Activated CD4-positive, alpha-beta T cell treated with anti-CD3 and anti-CD28 coated beads, Interleukin-2, amount 10 ng/mL, durations not matched to agents 24 days and 14 days (primary cell): ENCODE data around the gene ITIH2. TPM values are rescaled to one million over a fixed set of nuclear protein-coding genes. Genes with fewer than 3 reads are reported as not detected.
"Not testable (repeated sequence)": the region's sequence is repeated elsewhere in the genome, so short reads cannot be mapped to it uniquely, and the experiment has no call there.

Source experiments
- DNase-seq: peaks from one replicate; pipeline ENCODE4 v3.0.0; 2022
- H3K27ac Mint-ChIP-seq: one replicate; pipeline ENCODE4 v1.8.0; 2022; ENCODE audit warnings: mild to moderate bottlenecking, mixed read lengths
- H3K27me3 Mint-ChIP-seq: one replicate; pipeline ENCODE4 v1.8.0; 2022; ENCODE audit warnings: mixed read lengths
- H3K36me3 Mint-ChIP-seq: one replicate; pipeline ENCODE4 v1.8.0; 2022; ENCODE audit warnings: low read depth, mild to moderate bottlenecking, mixed read lengths
- H3K4me1 Mint-ChIP-seq: one replicate; pipeline ENCODE4 v1.8.0; 2021; ENCODE audit warnings: mixed read lengths
- H3K4me3 Mint-ChIP-seq: one replicate; pipeline ENCODE4 v1.8.0; 2022; ENCODE audit warnings: mild to moderate bottlenecking, moderate library complexity, mixed read lengths
- H3K9me3 Mint-ChIP-seq: one replicate; pipeline ENCODE4 v1.8.0; 2021; ENCODE audit warnings: mixed read lengths
- intact Hi-C: fragments of 100-400 bp; cut with micrococcal nuclease; formaldehyde crosslinking; loops from one replicate; pipeline ENCODE4 v1.15.1; 2023
- total RNA-seq: library from RNA; stranded (reverse); gene quantifications from 2 replicates; pipeline ENCODE4 v1.2.3, GENCODE V29; 2022

Gene ITIH2
- total RNA-seq, 1 donor from 2014 or later = not detected

DNA sequence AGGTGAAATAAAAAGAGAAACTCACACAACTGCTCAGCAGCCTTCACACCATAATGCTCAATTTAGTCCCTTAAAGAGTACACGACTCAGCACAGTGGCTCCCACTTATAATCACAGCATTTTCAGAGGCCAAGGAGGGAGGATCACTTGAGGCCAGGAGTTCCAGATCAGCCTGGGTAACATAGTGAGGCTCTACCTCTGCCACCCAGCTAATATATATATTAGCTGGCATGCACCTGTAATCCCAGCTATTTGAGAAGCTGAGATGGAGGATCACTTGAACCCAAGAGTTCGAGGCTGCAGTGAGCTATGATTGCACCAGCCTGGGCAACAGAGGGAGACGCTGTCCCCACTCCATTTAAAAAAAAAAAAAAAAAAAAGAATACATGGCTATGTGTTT is 2.2 kb downstream of the ITIH2 start:
- peaks cover 35% of the 10 kb centered on the region for H3K27me3 Mint-ChIP-seq
- H3K4me1 Mint-ChIP-seq = no peaks in the 10 kb centered on the region
- intact Hi-C loops = no loop called here
- no peak for DNase-seq
- H3K27ac Mint-ChIP-seq = no peak overlapping the region
- H3K36me3 Mint-ChIP-seq = no peaks in the 10 kb centered on the region
- no peak overlapping the region for H3K4me3 Mint-ChIP-seq
- no peaks in the 10 kb centered on the region for H3K9me3 Mint-ChIP-seq

DNA sequence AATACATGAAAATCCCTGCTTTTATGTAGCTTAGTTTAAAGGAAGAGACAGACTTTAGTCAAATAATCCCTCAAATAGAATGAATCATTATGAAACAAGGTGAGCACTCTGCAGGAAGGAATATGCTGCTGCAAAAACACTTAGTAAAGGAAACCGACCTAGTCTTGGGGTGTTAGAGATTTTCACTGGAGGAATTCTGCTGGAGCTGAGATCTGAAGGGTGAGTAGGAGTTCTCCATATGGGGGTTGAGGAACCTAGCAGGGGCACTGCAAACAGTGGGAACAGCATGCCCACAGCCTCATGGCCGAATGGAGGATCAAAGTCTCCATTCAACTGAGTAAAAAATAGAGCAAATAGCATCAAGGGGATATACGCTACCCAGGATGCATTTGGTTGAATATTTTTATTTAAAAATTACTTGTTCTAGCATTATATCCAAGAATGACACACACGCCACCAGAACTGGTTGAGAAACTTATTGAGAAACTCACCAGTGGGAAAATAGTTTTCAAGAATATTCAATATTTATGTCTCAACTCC is 3.5 kb downstream of the ITIH2 start:
- no peak overlapping the region for H3K27ac Mint-ChIP-seq
- H3K4me3 Mint-ChIP-seq = no peak overlapping the region
- no peaks in the 10 kb centered on the region for H3K9me3 Mint-ChIP-seq
- intact Hi-C loops = no loop called here
- DNase-seq = no peak
- no peaks in the 10 kb centered on the region for H3K36me3 Mint-ChIP-seq
- H3K27me3 Mint-ChIP-seq = peaks cover 37% of the 10 kb centered on the region
- H3K4me1 Mint-ChIP-seq = no peaks in the 10 kb centered on the region

DNA sequence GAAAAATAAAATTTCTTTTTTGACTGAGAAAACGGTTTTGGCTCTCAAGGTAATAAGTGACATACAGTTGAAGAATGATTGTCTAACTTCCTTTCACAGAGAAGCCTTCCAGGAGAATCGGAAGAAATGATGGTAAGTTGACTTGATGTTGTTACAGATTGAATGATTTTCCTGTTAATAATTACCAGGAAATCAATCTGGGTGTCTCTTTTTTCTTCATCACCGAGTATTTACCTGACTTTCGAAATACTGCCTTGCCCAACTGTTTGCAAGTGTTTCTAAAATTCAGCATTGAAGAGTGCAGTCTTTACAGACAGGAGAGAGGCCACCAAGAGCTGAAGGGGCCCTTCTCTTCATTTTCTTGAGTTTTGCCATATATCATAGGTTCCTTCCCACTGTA is 4.0 kb downstream of the ITIH2 start:
- DNase-seq = no peak
- intact Hi-C loops = no loop called here
- no peaks in the 10 kb centered on the region for H3K4me1 Mint-ChIP-seq
- no peak overlapping the region for H3K27ac Mint-ChIP-seq
- H3K27me3 Mint-ChIP-seq = peaks cover 37% of the 10 kb centered on the region
- H3K36me3 Mint-ChIP-seq = no peaks in the 10 kb centered on the region
- no peak overlapping the region for H3K4me3 Mint-ChIP-seq
- no peaks in the 10 kb centered on the region for H3K9me3 Mint-ChIP-seq

DNA sequence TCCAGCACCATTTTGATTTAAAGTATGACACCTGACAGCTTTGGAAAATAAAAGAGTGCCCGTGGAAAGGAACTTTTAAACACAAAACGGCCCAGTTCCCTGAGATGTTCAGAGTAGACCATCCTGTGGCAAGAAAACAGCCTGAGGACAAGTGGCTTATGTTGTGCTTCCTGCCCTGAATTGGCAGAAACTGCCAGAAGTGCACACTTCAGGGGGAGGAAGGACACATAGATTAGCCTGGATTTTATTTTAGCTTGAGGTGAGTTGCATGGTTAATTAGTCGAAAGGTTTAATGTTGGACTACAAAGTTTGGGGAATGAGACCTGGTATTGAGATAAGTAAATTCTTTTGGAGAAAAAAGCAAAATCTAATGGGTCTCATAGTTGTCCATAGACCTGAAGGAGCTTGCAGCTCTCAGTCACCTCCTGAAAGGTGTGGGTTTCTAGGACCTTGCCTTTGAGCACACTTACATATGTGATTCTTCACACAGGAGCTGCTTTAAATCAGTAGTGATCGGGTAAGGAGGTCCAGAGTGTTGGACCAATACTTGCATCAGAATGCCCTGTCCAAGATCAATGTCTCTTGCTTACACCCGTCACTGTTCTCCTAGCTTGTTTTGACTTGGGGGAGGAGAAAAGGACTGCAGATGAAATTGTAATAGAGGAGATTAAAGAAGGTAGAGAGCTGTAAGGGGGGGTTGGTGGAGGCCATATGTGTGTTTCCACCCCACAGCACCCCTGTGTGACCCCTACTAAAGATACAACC is 4.9 kb downstream of the ITIH2 start:
- Mint-ChIP-seq H3K4me1 (no peaks in the 10 kb centered on the region), H3K36me3 (no peaks in the 10 kb centered on the region), H3K4me3 (no peak overlapping the region), H3K27me3 (peaks cover 30% of the 10 kb centered on the region), H3K27ac (no peak overlapping the region), H3K9me3 (no peaks in the 10 kb centered on the region)
- no peak for DNase-seq
- intact Hi-C loops = no loop called here

DNA sequence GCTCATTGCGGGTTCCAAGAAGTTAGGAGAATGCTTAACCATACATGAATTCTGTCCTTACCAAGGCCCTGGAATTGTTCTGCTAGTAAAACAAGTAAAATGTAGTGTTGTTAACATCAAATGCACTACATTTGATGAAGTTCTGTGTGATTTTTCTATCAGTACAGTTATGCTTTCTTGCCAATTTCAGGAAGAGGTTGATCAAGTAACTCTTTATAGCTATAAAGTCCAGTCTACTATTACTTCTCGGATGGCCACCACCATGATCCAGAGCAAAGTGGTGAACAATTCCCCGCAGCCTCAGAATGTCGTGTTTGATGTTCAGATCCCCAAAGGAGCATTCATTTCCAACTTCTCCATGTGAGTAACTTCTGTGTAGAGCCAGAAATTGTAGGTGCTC is 5.7 kb downstream of the ITIH2 start:
- intact Hi-C loops = no loop called here
- no peak for DNase-seq
- no peak overlapping the region for H3K27ac Mint-ChIP-seq
- H3K4me1 Mint-ChIP-seq = peaks cover 1% of the 10 kb centered on the region
- peaks cover 25% of the 10 kb centered on the region for H3K27me3 Mint-ChIP-seq
- H3K36me3 Mint-ChIP-seq = no peaks in the 10 kb centered on the region
- H3K4me3 Mint-ChIP-seq = no peak overlapping the region
- H3K9me3 Mint-ChIP-seq = no peaks in the 10 kb centered on the region

DNA sequence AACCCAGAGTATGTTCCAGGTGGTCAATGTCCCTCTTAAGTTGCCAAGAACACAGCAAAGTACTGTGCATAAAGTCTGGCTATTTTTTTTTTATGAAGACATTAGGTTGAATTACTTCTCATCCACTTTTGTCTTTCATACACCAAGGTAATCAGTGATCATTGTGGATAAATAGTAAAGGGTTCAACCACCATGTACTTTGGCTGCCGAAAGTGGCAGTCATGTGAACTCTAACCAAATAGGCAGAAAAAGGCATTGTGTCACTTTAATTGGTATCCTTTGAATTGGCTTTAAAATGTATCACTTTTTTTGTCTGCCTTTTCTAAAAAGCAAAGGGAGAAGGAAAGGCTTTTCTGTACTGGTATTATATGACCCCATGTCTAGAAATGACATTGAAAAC is 7.3 kb downstream of the ITIH2 start:
- peaks cover 1% of the 10 kb centered on the region for H3K4me1 Mint-ChIP-seq
- no peak for DNase-seq
- H3K4me3 Mint-ChIP-seq = no peak overlapping the region
- no peaks in the 10 kb centered on the region for H3K36me3 Mint-ChIP-seq
- H3K27me3 Mint-ChIP-seq = peaks cover 19% of the 10 kb centered on the region
- H3K27ac Mint-ChIP-seq = no peak overlapping the region
- intact Hi-C loops = no loop called here
- H3K9me3 Mint-ChIP-seq = no peaks in the 10 kb centered on the region

DNA sequence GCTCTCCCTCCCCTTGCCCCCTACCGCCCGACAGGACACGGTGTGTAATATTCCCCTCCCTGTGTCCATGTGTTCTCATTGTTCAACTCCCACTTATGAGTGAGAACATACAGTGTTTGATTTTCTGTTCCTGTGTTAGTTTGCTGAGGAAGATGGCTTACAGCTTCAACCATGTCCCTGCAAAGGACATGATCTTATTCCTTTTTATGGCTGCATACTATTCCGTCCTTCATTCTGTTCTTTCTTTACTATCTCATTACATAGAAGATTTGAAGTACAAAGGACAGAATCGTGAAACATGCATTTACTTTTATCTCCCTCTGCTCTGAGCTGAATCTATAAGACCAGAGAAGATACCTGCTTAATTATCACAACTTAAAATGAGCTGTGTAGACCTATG is 8.0 kb downstream of the ITIH2 start:
- DNase-seq, H3K4me3 Mint-ChIP-seq, intact Hi-C loops, H3K9me3 Mint-ChIP-seq, H3K36me3 Mint-ChIP-seq, H3K27ac Mint-ChIP-seq, H3K4me1 Mint-ChIP-seq: not testable (repeated sequence)
- peaks cover 19% of the 10 kb centered on the region for H3K27me3 Mint-ChIP-seq

DNA sequence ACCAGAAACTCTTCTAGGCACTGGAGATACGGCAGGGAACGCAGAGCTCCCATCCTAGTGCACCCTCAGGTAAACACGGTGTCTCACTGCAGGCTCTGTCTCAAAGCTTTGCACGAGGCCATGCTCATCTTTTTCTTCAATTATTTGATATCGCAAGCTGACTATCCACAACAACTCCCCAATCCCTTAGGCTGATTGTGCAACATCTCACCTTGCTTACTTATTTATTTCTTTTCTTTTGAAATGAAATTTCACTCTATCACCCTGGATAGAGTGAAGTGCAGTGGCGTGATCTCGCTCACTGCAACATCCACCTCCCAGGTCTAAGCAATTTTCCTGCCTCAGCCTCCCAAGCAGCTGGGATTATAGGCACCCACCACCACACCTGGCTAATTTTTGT is 12.4 kb downstream of the ITIH2 start:
- Mint-ChIP-seq H3K36me3 (no peaks in the 10 kb centered on the region), H3K27me3 (peaks cover 6% of the 10 kb centered on the region), H3K27ac (no peak overlapping the region), H3K4me1 (peaks cover 1% of the 10 kb centered on the region), H3K4me3 (no peak overlapping the region), H3K9me3 (no peaks in the 10 kb centered on the region)
- intact Hi-C loops = no loop called here
- no peak for DNase-seq

DNA sequence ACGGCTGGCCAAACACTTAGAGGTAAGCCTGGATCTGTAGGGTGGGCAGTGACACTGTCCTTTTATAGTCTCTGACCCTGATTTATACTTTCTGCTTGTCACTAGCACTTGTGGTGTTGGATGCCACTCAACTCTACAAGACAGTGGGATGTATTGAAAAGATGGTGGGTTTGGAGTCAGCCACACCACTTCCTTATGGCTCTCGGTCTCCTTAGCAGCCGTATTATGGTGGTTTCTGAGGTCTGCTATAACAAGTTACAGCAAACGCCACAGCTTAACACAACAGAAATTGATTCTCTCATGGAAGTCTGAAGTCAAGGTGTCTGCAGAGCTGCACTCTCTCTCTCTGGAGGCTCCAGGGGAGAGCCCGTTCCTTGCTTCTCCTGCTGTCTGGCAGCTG is 14.7 kb downstream of the ITIH2 start:
- intact Hi-C loops = no loop called here
- H3K36me3 Mint-ChIP-seq = no peaks in the 10 kb centered on the region

DNA sequence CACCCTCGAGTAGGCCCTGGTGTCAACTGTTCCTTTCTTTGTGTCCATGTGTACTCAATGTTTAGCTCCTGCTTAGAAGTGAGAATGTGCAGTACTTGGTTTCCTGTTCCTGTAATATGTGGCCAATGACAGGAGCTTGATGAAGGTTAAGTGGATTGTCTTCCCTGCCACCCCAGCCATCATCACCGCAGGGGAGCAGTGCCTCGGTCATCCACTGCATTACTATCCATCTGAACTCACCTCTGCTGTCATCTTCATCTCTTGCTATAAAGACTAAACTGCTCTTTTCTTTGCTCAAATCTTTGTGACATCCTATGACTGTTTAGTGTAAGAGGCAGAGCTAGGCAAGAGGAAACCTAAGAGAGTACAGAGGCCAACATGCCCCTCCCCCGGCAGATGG is 15.6 kb downstream of the ITIH2 start:
- H3K4me3 Mint-ChIP-seq = no peak overlapping the region
- peaks cover 2% of the 10 kb centered on the region for H3K27me3 Mint-ChIP-seq
- no peak for DNase-seq
- H3K4me1 Mint-ChIP-seq = no peaks in the 10 kb centered on the region
- H3K9me3 Mint-ChIP-seq = no peaks in the 10 kb centered on the region
- intact Hi-C loops = no loop called here
- H3K36me3 Mint-ChIP-seq = no peaks in the 10 kb centered on the region
- no peak overlapping the region for H3K27ac Mint-ChIP-seq

More for the DNA sequence above, 14.7 kb downstream of the ITIH2 start:
- Mint-ChIP-seq H3K4me3 (no peak overlapping the region), H3K27me3 (peaks cover 2% of the 10 kb centered on the region), H3K27ac (no peak overlapping the region), H3K4me1 (peaks cover 1% of the 10 kb centered on the region), H3K9me3 (no peaks in the 10 kb centered on the region)
- no peak for DNase-seq

DNA sequence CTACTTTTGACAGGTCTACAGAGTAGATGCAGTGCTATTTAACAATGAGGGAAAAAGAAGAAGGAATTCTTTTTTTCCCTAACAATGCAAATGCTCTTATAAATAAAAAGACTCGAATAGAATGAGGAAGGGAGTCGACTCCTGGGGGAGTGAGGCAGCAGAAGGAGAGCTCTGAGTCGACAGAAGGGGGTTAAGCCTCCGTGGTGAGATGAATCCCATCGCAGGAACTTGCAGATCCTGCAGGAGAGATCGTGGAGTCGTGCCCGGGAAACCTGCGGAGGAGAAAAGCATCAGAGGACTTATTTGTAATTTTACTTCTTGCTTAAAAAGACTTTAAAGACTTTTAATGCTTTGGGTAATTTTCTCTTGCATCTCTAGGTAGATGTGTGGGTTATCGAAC is 17.4 kb downstream of the ITIH2 start:
- Mint-ChIP-seq H3K9me3 (no peaks in the 10 kb centered on the region), H3K27ac (no peak overlapping the region), H3K4me1 (no peaks in the 10 kb centered on the region), H3K27me3 (peaks cover 2% of the 10 kb centered on the region), H3K36me3 (no peaks in the 10 kb centered on the region), H3K4me3 (no peak overlapping the region)
- intact Hi-C loops = no loop called here
- DNase-seq = no peak

DNA sequence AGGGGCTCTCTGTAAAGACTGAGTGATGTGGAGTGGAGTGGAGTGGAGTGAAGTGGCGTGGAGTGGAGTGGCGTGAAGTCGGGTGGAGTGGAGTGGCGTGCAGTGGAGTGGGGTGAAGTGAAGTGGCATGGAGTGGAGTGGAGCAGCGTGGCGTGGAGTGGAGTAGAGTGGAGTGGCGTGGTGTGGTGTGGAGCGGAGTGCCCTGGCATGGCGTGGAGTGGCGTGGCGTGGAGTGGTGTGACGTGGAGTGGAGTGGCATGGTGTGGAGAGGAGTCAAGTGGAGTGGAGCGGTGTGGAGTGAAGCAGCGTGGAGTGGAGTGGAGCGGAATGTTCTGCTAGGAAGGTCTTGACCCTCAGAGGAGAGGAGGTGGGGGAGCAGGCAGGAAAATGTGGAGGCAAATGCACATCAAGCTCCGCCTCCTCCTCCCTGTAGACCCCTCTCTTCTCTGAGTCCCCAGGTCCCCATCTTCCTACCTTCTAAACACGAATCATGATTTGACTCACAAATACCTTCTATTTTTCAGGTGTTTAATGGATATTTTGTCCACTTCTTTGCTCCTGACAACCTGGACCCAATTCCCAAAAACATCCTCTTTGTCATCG is 19.9 kb downstream of the ITIH2 start:
- H3K36me3 Mint-ChIP-seq = no peaks in the 10 kb centered on the region

DNA sequence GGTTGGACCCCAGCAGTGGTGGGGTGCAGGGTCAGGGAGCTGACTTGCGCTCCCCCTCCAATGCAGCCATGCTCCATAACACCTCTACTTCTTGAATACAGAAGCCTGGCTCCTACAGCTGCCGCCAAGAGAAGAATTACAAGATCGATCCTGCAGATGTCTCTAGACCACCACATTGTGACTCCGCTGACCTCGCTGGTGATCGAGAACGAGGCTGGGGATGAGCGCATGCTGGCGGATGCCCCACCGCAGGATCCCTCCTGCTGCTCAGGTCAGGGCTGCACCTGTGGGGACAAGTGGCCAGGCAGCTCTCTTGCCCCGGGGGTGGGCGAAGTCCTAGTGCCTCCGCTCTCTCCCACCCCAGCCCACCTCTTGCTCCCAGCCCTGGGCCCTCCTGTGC is 31.7 kb downstream of the ITIH2 start:
- Mint-ChIP-seq H3K36me3 (no peaks in the 10 kb centered on the region), H3K4me1 (no peaks in the 10 kb centered on the region), H3K4me3 (no peak overlapping the region), H3K27me3 (peaks cover 3% of the 10 kb centered on the region), H3K9me3 (no peaks in the 10 kb centered on the region), H3K27ac (no peak overlapping the region)
- DNase-seq = no peak
- intact Hi-C loops = no loop called here

More for the DNA sequence above, 19.9 kb downstream of the ITIH2 start:
- DNase-seq = no peak
- H3K9me3 Mint-ChIP-seq = no peaks in the 10 kb centered on the region
- H3K27ac Mint-ChIP-seq = no peak overlapping the region
- no peak overlapping the region for H3K4me3 Mint-ChIP-seq
- intact Hi-C loops = no loop called here
- no peaks in the 10 kb centered on the region for H3K4me1 Mint-ChIP-seq
- peaks cover 2% of the 10 kb centered on the region for H3K27me3 Mint-ChIP-seq

DNA sequence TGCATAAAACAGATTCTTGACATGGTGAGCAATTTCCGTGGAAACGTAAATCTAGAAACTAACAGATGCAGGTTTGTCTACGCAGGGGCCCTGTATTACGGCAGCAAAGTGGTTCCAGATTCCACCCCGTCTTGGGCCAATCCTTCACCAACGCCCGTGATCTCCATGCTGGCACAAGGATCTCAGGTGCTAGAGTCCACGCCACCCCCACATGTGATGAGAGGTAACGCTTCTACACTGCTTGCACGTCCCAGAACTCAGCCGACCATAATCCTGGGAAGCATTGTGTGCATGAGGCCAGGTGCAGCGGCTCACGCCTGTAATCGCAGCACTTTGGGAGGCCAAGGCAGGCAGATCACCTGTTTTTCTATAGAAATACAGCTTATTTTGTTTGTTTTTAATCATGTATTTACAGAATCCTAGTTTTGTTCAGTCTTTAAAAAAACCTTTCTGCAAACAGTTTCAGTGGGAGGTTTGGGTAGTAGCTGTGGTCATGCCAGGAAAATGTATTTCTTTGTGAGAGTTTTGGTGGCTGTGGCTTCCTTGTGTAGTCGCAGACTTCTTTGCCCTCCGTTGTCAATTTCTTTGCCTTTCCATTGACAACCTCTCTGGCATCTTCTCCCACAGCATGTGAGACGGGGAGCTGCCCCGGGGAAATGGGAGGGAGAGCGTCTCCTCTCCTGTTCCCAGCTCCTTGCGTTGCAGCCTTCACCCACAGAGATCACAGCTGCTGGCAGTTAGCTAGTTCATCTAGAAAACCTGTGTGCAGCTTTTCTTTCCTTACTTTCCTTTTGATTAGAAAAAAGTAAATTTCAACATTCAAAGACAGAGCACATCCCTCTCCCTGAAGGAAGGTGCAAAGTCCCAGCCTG is 35.7 kb downstream of the ITIH2 start:
- no peaks in the 10 kb centered on the region for H3K4me1 Mint-ChIP-seq
- no peak for DNase-seq
- H3K4me3 Mint-ChIP-seq = no peak overlapping the region
- H3K36me3 Mint-ChIP-seq = no peaks in the 10 kb centered on the region
- H3K27ac Mint-ChIP-seq = no peak overlapping the region
- H3K27me3 Mint-ChIP-seq = peaks cover 2% of the 10 kb centered on the region
- intact Hi-C loops = no loop called here
- H3K9me3 Mint-ChIP-seq = no peaks in the 10 kb centered on the region
